Measurements from ENCODE around the gene DOK6.

DOK6 gene

DNA sequence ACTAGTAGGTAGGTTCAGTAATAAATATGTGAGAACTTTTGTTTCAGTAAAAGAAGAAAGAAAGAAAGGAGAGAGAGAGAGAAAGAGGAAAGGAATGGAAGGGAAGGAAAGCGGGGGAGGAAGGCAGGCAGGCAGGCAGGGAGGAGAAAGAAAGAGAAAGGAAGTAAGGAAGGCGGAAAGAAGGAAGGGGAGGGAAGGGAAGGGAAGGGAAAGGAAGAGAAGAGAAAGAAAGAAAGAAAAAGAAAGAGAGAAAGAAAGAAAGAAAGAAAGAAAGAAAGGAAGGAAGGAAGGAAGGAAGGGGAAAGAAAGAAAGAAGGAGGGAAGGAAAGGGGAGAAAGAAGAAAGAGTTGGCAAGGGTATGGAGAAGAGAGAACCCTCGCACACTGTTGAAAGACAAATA lies 479.4 kb downstream of the DOK6 start:
- DNase-seq, result no peak

- DNase-seq, result no peak
Observed at GRCh38 chr18:69882965-69883668, 482.4 kb downstream of the DOK6 start.

DNA sequence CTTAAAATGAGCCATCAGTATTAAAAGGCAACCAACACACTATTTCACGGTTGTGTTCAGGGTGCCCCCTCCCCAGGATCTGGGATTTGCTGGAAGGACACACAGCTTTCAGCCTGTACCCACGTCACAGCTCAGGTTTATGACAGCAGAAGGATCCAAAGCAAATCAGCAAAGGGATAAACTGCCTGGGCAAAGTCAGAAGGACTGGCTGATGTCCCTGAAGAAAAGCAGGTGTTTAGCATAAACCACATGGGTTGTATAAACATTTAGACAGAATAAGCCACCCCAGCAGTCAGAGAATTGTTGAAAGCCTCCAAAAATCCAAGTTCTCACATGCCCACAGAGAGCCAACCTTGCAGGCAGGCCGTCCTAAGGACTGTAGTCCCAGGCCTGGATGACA lies 483.1 kb downstream of the DOK6 start:
- DNase-seq, result no peak

GRCh38 chr18:69885355-69885754 lies 484.7 kb downstream of the DOK6 start:
- no peak for DNase-seq

DNA sequence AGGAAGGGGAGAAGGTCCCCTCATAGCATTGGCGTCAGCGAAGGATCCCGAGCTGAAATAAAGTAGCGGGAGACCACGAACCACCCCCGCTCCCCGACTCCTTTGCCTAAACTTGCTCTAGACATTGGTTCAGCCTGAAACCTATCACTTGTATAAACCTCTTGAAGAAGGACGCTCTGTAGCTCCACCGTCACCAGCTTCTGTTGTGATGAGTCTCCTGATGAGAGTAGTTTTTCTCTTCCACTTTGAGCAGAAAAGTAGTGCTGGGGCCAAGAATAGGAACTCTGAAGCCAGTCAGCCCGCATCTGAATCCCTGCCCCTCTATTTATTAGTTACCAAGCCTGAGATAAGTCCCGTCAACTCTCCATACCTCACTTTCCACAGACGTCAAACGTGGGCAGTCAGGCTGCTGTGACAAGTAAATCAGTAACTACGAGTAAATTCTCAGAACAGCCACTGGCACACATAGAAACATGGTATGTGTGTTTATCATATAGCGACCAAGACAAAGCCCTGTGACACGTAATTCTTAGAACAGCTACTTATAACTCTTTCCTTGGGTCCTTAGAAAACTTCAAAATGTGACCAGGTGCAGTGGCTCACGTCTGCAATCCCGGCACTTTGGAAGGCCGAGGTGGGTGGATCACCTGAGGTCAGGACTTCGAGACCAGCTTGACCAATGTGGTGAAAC lies 485.3 kb downstream of the DOK6 start:
- no peak for DNase-seq

- no peak for DNase-seq
Observed at GRCh38 chr18:69887256-69887655, 486.6 kb downstream of the DOK6 start.

GRCh38 chr18:69889009-69889408 lies 488.3 kb downstream of the DOK6 start:
- no peak for DNase-seq

GRCh38 chr18:69890558-69890957 lies 489.9 kb downstream of the DOK6 start:
- no peak for DNase-seq

DNA sequence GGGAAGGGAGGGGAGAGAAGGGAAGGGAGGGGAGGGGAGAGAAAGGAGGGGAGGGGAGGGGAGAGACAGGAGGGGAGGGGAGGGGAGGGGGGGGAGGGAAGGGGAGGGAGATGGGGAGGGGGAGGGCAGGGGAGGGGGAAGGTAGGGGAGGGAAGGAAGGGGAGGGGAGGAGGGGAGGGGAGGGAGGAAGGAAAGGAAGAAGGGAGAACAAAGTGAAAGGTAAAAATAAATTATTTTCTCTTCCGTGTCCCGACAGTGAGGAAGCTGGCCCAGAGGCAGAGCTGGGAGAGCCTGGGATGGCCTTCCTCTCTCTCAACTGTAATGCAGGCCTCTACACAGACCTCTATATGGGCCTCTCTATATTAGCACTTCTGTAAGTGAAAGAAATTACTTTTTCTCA lies 493.8 kb downstream of the DOK6 start:
- DNase-seq, result no peak

- DNase-seq, result no peak
Observed at GRCh38 chr18:69895066-69896047, 494.7 kb downstream of the DOK6 start.

GRCh38 chr18:69897397-69898108 lies 496.9 kb downstream of the DOK6 start:
- DNase-seq, result no peak

GRCh38 chr18:69898241-69898861 lies 497.7 kb downstream of the DOK6 start:
- no peak for DNase-seq

Measured in NCI-H524 treated with DMSO at 0.1 percent for 48 hours (cell line).